Measurements from ENCODE around the gene MAN2A2. TPM values are rescaled to one million over a fixed set of nuclear protein-coding genes. Genes with fewer than 3 reads are reported as not detected.

MAN2A2 gene
- total and polyA plus RNA-seq, 9 of the 15 experiments (the other 6 are each of a cell fraction or from before 2014, with no cell fraction given), result 7.3 to 151 (median 43.4) TPM

DNA sequence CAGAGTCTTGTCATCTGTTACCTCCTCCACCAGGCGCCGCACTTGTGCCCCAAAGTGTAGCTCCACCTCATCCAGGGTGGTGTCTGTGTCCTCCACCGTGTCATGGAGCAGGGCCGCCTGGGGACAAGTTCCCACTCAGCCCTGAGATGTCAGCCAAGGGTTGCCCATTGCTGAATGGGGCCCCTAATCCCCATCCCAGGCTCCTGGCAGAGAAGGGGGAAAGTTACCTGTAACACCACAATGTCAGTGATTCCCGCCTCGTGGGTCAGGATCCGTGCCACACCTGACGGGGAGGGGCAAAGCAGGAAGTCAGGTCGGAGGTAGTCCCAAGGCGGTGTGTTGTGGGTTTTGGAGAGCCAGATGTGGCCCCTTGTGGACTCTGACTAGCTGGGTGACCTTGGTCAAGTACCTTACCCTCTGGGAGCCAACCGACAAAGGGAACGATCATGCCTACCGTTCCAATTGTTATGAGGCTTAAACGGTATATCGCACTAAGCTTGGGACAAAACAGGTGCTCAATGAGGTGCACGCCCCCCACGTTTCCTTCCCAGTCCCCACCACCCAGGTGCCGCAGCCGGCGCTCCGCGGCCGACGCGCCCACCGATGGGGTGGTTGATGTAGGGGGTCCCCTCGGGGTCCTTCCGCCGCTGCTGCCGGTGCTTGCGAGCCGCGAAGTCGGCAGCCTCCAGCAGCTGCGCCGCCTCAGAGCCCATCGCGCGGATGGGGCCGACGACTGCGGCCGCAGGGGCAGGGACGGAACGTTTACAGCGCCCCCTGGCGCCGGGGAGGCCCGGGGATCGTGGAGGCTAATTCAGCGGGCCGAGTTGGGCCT, 28.9 kb downstream of the MAN2A2 start, which contains the start of gene HDDC3 (continued):
- TF ChIP-seq, protein P1, sequence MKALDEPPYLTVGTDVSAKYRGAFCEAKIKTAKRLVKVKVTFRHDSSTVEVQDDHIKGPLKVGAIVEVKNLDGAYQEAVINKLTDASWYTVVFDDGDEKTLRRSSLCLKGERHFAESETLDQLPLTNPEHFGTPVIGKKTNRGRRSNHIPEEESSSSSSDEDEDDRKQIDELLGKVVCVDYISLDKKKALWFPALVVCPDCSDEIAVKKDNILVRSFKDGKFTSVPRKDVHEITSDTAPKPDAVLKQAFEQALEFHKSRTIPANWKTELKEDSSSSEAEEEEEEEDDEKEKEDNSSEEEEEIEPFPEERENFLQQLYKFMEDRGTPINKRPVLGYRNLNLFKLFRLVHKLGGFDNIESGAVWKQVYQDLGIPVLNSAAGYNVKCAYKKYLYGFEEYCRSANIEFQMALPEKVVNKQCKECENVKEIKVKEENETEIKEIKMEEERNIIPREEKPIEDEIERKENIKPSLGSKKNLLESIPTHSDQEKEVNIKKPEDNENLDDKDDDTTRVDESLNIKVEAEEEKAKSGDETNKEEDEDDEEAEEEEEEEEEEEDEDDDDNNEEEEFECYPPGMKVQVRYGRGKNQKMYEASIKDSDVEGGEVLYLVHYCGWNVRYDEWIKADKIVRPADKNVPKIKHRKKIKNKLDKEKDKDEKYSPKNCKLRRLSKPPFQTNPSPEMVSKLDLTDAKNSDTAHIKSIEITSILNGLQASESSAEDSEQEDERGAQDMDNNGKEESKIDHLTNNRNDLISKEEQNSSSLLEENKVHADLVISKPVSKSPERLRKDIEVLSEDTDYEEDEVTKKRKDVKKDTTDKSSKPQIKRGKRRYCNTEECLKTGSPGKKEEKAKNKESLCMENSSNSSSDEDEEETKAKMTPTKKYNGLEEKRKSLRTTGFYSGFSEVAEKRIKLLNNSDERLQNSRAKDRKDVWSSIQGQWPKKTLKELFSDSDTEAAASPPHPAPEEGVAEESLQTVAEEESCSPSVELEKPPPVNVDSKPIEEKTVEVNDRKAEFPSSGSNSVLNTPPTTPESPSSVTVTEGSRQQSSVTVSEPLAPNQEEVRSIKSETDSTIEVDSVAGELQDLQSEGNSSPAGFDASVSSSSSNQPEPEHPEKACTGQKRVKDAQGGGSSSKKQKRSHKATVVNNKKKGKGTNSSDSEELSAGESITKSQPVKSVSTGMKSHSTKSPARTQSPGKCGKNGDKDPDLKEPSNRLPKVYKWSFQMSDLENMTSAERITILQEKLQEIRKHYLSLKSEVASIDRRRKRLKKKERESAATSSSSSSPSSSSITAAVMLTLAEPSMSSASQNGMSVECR (CRISPR knock-in tag; IDR thresholded peaks at IDR 0.05), result peak; percentile 93
- TF ChIP-seq MAFG (tag; conservative IDR thresholded peaks at IDR 0.05) (no peak), ZBTB2 (IDR thresholded peaks at IDR 0.05) (peak; percentile 24; the same call in 1 of the 2 replicates), ADNP (tag; IDR thresholded peaks at IDR 0.05) (no peak), CXXC5 (CRISPR knock-in tag; IDR thresholded peaks at IDR 0.05) (peak; percentile 82), CREB1 (IDR thresholded peaks at IDR 0.05) (peak; percentile 62; the same call in 1 of the 2 replicates), CREB1 (CRISPR knock-in tag; IDR thresholded peaks at IDR 0.05) (peak; percentile 81; the same call in 1 of the 2 replicates), HCFC1 (IDR thresholded peaks at IDR 0.05; ENCODE audit: low read depth, low read length) (peak; percentile 74), KLF10 (CRISPR knock-in tag; IDR thresholded peaks at IDR 0.05) (no peak), XRCC5 (IDR thresholded peaks at IDR 0.05; ENCODE audit: low read depth, low read length) (peak; percentile 85), CHD4 (IDR thresholded peaks at IDR 0.05; ENCODE audit: insufficient read depth, insufficient replicate concordance, low read depth, low read length, poor library complexity, severe bottlenecking) (no peak), DIDO1 (tag; IDR thresholded peaks at IDR 0.05; ENCODE audit: low read depth) (no peak)
- TF ChIP-seq, protein P2, sequence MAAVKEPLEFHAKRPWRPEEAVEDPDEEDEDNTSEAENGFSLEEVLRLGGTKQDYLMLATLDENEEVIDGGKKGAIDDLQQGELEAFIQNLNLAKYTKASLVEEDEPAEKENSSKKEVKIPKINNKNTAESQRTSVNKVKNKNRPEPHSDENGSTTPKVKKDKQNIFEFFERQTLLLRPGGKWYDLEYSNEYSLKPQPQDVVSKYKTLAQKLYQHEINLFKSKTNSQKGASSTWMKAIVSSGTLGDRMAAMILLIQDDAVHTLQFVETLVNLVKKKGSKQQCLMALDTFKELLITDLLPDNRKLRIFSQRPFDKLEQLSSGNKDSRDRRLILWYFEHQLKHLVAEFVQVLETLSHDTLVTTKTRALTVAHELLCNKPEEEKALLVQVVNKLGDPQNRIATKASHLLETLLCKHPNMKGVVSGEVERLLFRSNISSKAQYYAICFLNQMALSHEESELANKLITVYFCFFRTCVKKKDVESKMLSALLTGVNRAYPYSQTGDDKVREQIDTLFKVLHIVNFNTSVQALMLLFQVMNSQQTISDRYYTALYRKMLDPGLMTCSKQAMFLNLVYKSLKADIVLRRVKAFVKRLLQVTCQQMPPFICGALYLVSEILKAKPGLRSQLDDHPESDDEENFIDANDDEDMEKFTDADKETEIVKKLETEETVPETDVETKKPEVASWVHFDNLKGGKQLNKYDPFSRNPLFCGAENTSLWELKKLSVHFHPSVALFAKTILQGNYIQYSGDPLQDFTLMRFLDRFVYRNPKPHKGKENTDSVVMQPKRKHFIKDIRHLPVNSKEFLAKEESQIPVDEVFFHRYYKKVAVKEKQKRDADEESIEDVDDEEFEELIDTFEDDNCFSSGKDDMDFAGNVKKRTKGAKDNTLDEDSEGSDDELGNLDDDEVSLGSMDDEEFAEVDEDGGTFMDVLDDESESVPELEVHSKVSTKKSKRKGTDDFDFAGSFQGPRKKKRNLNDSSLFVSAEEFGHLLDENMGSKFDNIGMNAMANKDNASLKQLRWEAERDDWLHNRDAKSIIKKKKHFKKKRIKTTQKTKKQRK (IDR thresholded peaks at IDR 0.05; ENCODE audit: borderline replicate concordance, low read depth, low read length), result no peak
- TF ChIP-seq, protein P3, sequence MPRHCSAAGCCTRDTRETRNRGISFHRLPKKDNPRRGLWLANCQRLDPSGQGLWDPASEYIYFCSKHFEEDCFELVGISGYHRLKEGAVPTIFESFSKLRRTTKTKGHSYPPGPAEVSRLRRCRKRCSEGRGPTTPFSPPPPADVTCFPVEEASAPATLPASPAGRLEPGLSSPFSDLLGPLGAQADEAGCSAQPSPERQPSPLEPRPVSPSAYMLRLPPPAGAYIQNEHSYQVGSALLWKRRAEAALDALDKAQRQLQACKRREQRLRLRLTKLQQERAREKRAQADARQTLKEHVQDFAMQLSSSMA (CRISPR knock-in tag; IDR thresholded peaks at IDR 0.05), result no peak
- TF ChIP-seq, protein P4, sequence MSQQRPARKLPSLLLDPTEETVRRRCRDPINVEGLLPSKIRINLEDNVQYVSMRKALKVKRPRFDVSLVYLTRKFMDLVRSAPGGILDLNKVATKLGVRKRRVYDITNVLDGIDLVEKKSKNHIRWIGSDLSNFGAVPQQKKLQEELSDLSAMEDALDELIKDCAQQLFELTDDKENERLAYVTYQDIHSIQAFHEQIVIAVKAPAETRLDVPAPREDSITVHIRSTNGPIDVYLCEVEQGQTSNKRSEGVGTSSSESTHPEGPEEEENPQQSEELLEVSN (IDR thresholded peaks at IDR 0.05; ENCODE audit: borderline replicate concordance in 1 of 2, extremely low read depth in 1 of 2, insufficient read depth in 1 of 2, insufficient read length in 1 of 2, low read depth in 1 of 2, low read length in 1 of 2, poor library complexity in 1 of 2, severe bottlenecking in 1 of 2), result peak in 1 of 2 experiments; percentile 72
